PC-3 (cell line): Measurements from ENCODE around the gene NADK. TPM values are rescaled to one million over a fixed set of nuclear protein-coding genes. Genes with fewer than 3 reads are reported as not detected.

Experiments
- ATAC-seq: fragments of 200-7000 bp; cut with Tn5 transposase; 2 replicates; pipeline ENCODE4 v1.9.1; 2020; ENCODE audit warnings: mild to moderate bottlenecking, moderate library complexity
- BruUV-seq: library from RNA; stranded (reverse); fragments of 400-500 nt; replicated peaks from 2 replicates; lab custom pipeline; 2021; lab: Mats Ljungman, UMichigan
- CTCF ChIA-PET: fragments of 300-600 bp; sonication (Branson Sonifier 250); formaldehyde crosslinking; loops from one replicate; lab custom pipeline; 2022; ENCODE audit warnings: antibody characterized with exemption; lab: Charles Lee
- POLR2A ChIA-PET: fragments of 300-600 bp; sonication (Branson Sonifier 250); formaldehyde crosslinking; loops from one replicate; lab custom pipeline; 2022; ENCODE audit warnings: antibody characterized with exemption; ENCODE audit not compliant: unreplicated experiment; lab: Charles Lee
- DNase-seq: peaks from one replicate; pipeline ENCODE4 v3.0.0-alpha.2; 2015
- H2AFZ ChIP-seq: fragments of 300-600 bp; sonication (generic); 2 replicates; pipeline ENCODE4 v1.6.0; 2016; ENCODE audit warnings: antibody characterized with exemption, low read length
- H3F3A ChIP-seq: fragments of 300-600 bp; sonication (generic); one replicate; pipeline ENCODE4 v1.6.0; 2017; ENCODE audit warnings: antibody characterized with exemption, low read length, control low read depth, mild to moderate bottlenecking; ENCODE audit not compliant: unreplicated experiment
- H3K27ac ChIP-seq: fragments of 300-600 bp; sonication (generic); 2 replicates; pipeline ENCODE4 v1.5.1; 2016; ENCODE audit warnings: mild to moderate bottlenecking, low read length
- H3K27me3 ChIP-seq: fragments of 300-600 bp; sonication (generic); 2 replicates; pipeline ENCODE4 v1.6.1; 2016; ENCODE audit warnings: low read length, mixed read lengths
- H3K36me3 ChIP-seq: fragments of 300-600 bp; sonication (generic); 2 replicates; pipeline ENCODE4 v1.6.1; 2016; ENCODE audit warnings: low read depth, mixed run types, low read length, mixed read lengths
- H3K4me1 ChIP-seq: fragments of 300-600 bp; sonication (generic); 2 replicates; pipeline ENCODE4 v1.5.1; 2016; ENCODE audit warnings: low read length; ENCODE audit not compliant: insufficient read depth
- H3K4me2 ChIP-seq: fragments of 300-600 bp; sonication (generic); 2 replicates; pipeline ENCODE4 v1.6.0; 2016; ENCODE audit warnings: low read length
- H3K4me3 ChIP-seq: fragments of 300-600 bp; sonication (generic); 2 replicates; pipeline ENCODE4 v1.5.1; 2016; ENCODE audit warnings: mild to moderate bottlenecking, low read length, mixed read lengths
- H3K79me2 ChIP-seq: fragments of 300-600 bp; sonication (generic); 2 replicates; pipeline ENCODE4 v1.6.1; 2017; ENCODE audit warnings: low read length, mixed read lengths
- H3K9ac ChIP-seq: fragments of 300-600 bp; sonication (generic); 2 replicates; pipeline ENCODE4 v1.6.0; 2016; ENCODE audit warnings: mild to moderate bottlenecking, low read length
- H3K9me2 ChIP-seq: fragments of 300-600 bp; sonication (generic); replicated peaks from 2 replicates; pipeline ENCODE4 v1.6.1; 2016; ENCODE audit warnings: mixed run types, low read length, mixed read lengths
- H3K9me3 ChIP-seq: fragments of 300-600 bp; sonication (generic); 2 replicates; pipeline ENCODE4 v1.6.1; 2016; ENCODE audit warnings: low read length, mixed read lengths
- H4K20me1 ChIP-seq: fragments of 300-600 bp; sonication (generic); 2 replicates; pipeline ENCODE4 v1.6.1; 2016; ENCODE audit warnings: low read length, mixed read lengths
- CTCF ChIP-seq: fragments of 300-600 bp; sonication (generic); conservative IDR thresholded peaks from 2 replicates; pipeline ENCODE4 v1.5.1; 2017; ENCODE audit warnings: antibody characterized with exemption, low read depth, mild to moderate bottlenecking, low read length
- EZH2 ChIP-seq: fragments of 300-600 bp; sonication (generic); IDR thresholded peaks from one replicate; pipeline ENCODE4 v1.6.1; 2017; ENCODE audit warnings: antibody characterized with exemption, mild to moderate bottlenecking, low read length; ENCODE audit not compliant: unreplicated experiment
- EZH2phosphoT487 ChIP-seq: fragments of 300-600 bp; sonication (generic); IDR thresholded peaks from 2 replicates; pipeline ENCODE4 v1.6.1; 2018; ENCODE audit warnings: mild to moderate bottlenecking, antibody characterized with exemption, low read length, borderline replicate concordance
- intact Hi-C: fragments of 100-400 bp; cut with micrococcal nuclease; formaldehyde crosslinking; loops from 2 replicates; pipeline ENCODE4 v1.9.0; 2023
- total RNA-seq: library from RNA; depleted of rRNA; stranded (reverse); fragments of >200 nt; gene quantifications from 2 replicates; pipeline ENCODE4 v1.2.3, GENCODE V29; 2014

The NADK gene
- total RNA-seq, 1 experiment from 2014 or later, result 130 TPM

DNA sequence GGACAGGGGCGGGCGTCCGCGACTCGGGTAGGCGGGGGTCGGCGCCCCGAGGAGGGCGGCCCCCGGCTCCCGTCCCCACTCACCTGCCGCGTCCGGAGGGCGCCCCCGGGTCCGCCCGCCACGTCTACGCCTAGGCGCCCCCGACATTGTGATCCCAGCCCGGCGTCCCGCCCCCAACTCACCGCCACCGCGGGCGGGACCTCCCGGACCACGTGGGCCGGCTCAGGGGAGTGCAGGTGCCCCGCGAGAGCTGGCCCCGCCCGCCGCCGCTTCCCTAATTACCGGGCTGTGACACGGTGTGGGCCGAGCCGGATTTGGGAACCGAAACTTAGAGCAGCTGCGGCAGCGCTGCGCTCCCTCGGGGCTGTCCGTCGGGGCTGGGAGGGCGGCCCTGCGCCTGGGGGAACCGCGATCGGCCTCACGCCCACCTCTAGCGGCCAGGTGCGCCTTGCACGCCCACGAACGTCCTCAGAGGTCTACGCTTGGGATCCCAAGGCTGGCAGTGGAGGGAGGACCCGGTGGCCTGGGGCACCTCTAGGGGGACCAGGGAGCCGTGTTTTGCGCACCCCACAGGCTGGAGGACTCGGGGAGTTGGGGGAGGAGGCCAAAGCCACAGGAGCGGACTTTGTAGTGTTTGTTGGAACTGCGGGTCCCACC is 521 bp upstream of the NADK start:
- Histone ChIP-seq H3K27me3 (no peaks in the 10 kb centered on the region), H3K4me2 (peak overlapping the region; percentile 94), H3K27ac (peak overlapping the region; percentile 78), H3K36me3 (peaks cover 5% of the 10 kb centered on the region; the same call in 1 of the 2 replicates), H3K9me3 (no peaks in the 10 kb centered on the region), H3F3A (peaks cover 3% of the 10 kb centered on the region), H3K9me2 (no peaks in the 10 kb centered on the region), H3K79me2 (peaks cover 44% of the 10 kb centered on the region), H3K4me1 (peaks cover 49% of the 10 kb centered on the region), H2AFZ (peak overlapping the region; percentile 72), H4K20me1 (peaks cover 22% of the 10 kb centered on the region), H3K4me3 (peak overlapping the region; percentile 73), H3K9ac (peak overlapping the region; percentile 98)
- ATAC-seq, result peak; percentile 50
- TF ChIP-seq EZH2phosphoT487, result no peak
- TF ChIP-seq CTCF, result peak; percentile 58
- CTCF ChIA-PET, result interaction anchor here (0.6 to 1.0 kb wide), 2 partner anchors 10 to 127 kb away, joined by 3 to 4 read pairs; no protein-coding TSS in a partner anchor
- BruUV-seq, result TSS peak; percentile 76
- POLR2A ChIA-PET, result interaction anchor here (0.7 kb wide), 1 partner anchor 80 kb away, joined by 3 read pairs; no protein-coding TSS in a partner anchor
- intact Hi-C loops, result no loop called here
- peak; percentile 90 for DNase-seq

GRCh38 chr1:1777583-1777899 is 729 bp downstream of the NADK start:
- peak; percentile 4; the same call in 1 of the 2 replicates for ATAC-seq
- CTCF ChIA-PET, result interaction anchor here (0.6 to 1.0 kb wide), 2 partner anchors 81 to 131 kb away, joined by 4 to 8 read pairs; no protein-coding TSS in a partner anchor
- no peaks in the 10 kb centered on the region for H3K9me3 ChIP-seq
- DNase-seq, result peak; percentile 55
- H3K27me3 ChIP-seq, result no peaks in the 10 kb centered on the region
- TF ChIP-seq EZH2phosphoT487 (no peak), CTCF (no peak), EZH2 (no peak)
- H2AFZ ChIP-seq, result peak overlapping the region; percentile 52
- H3K36me3 ChIP-seq, result peaks cover 11% of the 10 kb centered on the region
- peaks cover 38% of the 10 kb centered on the region for H3K4me1 ChIP-seq
- POLR2A ChIA-PET, result no interaction called here
- H3K9ac ChIP-seq, result peak overlapping the region; percentile 98
- intact Hi-C loops, result loop anchor here (2.0 kb wide), 1 partner anchor 15 kb away; no protein-coding TSS in a partner anchor
- no peaks in the 10 kb centered on the region for H3K9me2 ChIP-seq
- H3F3A ChIP-seq, result no peaks in the 10 kb centered on the region
- H3K4me3 ChIP-seq, result peak overlapping the region; percentile 97
- H4K20me1 ChIP-seq, result peaks cover 22% of the 10 kb centered on the region
- H3K79me2 ChIP-seq, result peaks cover 56% of the 10 kb centered on the region
- H3K4me2 ChIP-seq, result peak overlapping the region; percentile 99
- peak overlapping the region; percentile 63 for H3K27ac ChIP-seq
- BruUV-seq, result no TSS peak
